Subcutaneous abdominal adipose tissue (tissue), 5 donors: ENCODE results near the gene AK5.

Experiments used
- H3K27ac ChIP-seq: one replicate; pipeline ENCODE4 v1.7.0; 2013; ENCODE audit warnings: low read depth, mild to moderate bottlenecking, inconsistent platforms, low read length, moderate library complexity
- H3K27me3 ChIP-seq, 5 donors: one replicate each; pipeline ENCODE4 v1.7.0; 2013; ENCODE audit warnings: low read length in 5 of 5, inconsistent platforms in 1 of 5; ENCODE audit not compliant: control insufficient read depth in 5 of 5, insufficient read depth in 4 of 5
- H3K36me3 ChIP-seq, 5 donors: one replicate each; pipeline ENCODE4 v1.7.0; 2013; ENCODE audit warnings: low read length in 5 of 5; ENCODE audit not compliant: control insufficient read depth in 5 of 5, insufficient read depth in 5 of 5
- H3K4me1 ChIP-seq, 5 donors: one replicate each; pipeline ENCODE4 v1.7.0; 2013; ENCODE audit warnings: low read length in 5 of 5, mild to moderate bottlenecking in 3 of 5, moderate library complexity in 1 of 5; ENCODE audit not compliant: control insufficient read depth in 5 of 5, insufficient read depth in 5 of 5
- H3K4me3 ChIP-seq, 5 donors: one replicate each; pipeline ENCODE4 v1.7.0; 2013; ENCODE audit warnings: low read length in 5 of 5, low read depth in 1 of 5
- H3K9ac ChIP-seq, 5 donors: one replicate each; pipeline ENCODE4 v1.7.0; 2013; ENCODE audit warnings: low read length in 5 of 5, mild to moderate bottlenecking in 4 of 5, moderate library complexity in 3 of 5
- H3K9me3 ChIP-seq, 5 donors: one replicate each; pipeline ENCODE4 v1.7.0; 2013; ENCODE audit warnings: low read length in 5 of 5; ENCODE audit not compliant: control insufficient read depth in 5 of 5
- donor health status: healthy.
- donor health status: healthy.
- donor health status: healthy.
- donor health status: healthy.
- donor health status: healthy.

Gene AK5

GRCh38 chr1:77421504-77422233 lies 139.8 kb downstream of the AK5 start:
- Histone ChIP-seq H3K27ac (no peak overlapping the region), H3K4me3 (no peak overlapping the region), H3K4me1 (peaks cover 0 to 13% (median 10%) of the 10 kb centered on the region in 5 donors)

DNA sequence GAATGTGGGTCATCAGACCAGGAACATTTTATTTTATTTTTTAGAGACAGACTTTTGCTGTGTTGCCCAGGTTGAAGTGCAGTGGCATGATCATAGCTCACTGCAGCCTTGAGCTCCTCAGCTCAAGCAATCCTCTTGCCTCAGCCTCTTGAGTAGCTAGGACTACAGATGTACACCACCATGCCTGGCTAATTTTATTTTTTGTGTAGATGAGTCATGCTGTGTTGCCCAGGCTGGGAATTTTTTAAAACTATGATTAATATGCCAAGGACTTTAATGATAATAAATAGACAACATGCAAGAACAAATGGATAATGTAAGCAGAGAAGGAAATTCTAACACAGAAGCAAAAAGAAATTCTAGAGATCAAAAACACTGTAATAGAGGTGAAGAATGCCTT lies 142.4 kb downstream of the AK5 start:
- H3K9me3 ChIP-seq: peaks cover 2 to 8% (median 8%) of the 10 kb centered on the region in 5 donors
- no peak overlapping the region for H3K27ac ChIP-seq
- H3K36me3 ChIP-seq: no peaks in the 10 kb centered on the region
- no peaks in the 10 kb centered on the region for H3K27me3 ChIP-seq
- H3K4me3 ChIP-seq: no peak overlapping the region
- no peak overlapping the region for H3K9ac ChIP-seq
- peaks cover 0 to 13% (median 10%) of the 10 kb centered on the region in 5 donors for H3K4me1 ChIP-seq

More at GRCh38 chr1:77421504-77422233, 139.8 kb downstream of the AK5 start:
- Histone ChIP-seq H3K9me3 (peaks cover 0 to 2% (median 0%) of the 10 kb centered on the region in 5 donors), H3K9ac (no peak overlapping the region), H3K36me3 (no peaks in the 10 kb centered on the region), H3K27me3 (no peaks in the 10 kb centered on the region)

GRCh38 chr1:77428068-77428467 lies 146.2 kb downstream of the AK5 start:
- no peaks in the 10 kb centered on the region for H3K27me3 ChIP-seq
- H3K36me3 ChIP-seq: no peaks in the 10 kb centered on the region
- no peak overlapping the region for H3K27ac ChIP-seq
- no peak overlapping the region for H3K9ac ChIP-seq
- H3K9me3 ChIP-seq: peaks cover 2 to 8% (median 8%) of the 10 kb centered on the region in 5 donors
- H3K4me1 ChIP-seq: no peaks in the 10 kb centered on the region
- no peak overlapping the region for H3K4me3 ChIP-seq

- Histone ChIP-seq H3K4me3 (no peak overlapping the region), H3K9me3 (peaks cover 2 to 8% (median 8%) of the 10 kb centered on the region in 5 donors), H3K9ac (no peak overlapping the region), H3K27ac (no peak overlapping the region), H3K36me3 (no peaks in the 10 kb centered on the region), H3K4me1 (no peaks in the 10 kb centered on the region), H3K27me3 (no peaks in the 10 kb centered on the region)
These were observed 149.3 kb downstream of the AK5 start for GRCh38 chr1:77430966-77431690.

- H3K4me1 ChIP-seq: peaks cover 0 to 15% (median 11%) of the 10 kb centered on the region in 5 donors
- H3K27ac ChIP-seq: no peak overlapping the region
- H3K9ac ChIP-seq: no peak overlapping the region
These were observed 152.1 kb downstream of the AK5 start for GRCh38 chr1:77433934-77434333.

DNA sequence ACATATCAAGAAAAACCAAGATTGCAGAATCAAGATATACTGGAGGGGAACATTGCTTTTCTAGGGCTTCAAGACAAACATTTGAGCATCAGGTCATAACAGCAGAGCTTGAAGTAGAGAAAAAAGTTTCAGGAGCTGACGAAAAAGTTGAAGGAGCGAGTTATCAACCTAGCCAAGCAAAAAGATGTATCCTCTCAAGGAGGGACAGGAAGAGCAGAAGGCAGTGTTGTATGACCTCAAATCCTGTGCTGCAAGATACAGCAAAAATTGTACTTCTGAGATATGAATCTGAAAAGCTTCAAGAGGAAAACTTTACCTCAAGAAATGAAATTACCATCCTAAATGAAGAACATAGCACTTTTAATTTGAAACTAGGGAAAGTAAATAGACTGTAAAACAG lies 153.1 kb downstream of the AK5 start:
- Histone ChIP-seq H3K4me3 (no peak overlapping the region), H3K4me1 (peaks cover 0 to 15% (median 11%) of the 10 kb centered on the region in 5 donors), H3K27me3 (no peaks in the 10 kb centered on the region), H3K9me3 (peaks cover 0 to 3% (median 0%) of the 10 kb centered on the region in 5 donors), H3K9ac (no peak overlapping the region), H3K36me3 (no peaks in the 10 kb centered on the region), H3K27ac (no peak overlapping the region)

More at GRCh38 chr1:77433934-77434333, 152.1 kb downstream of the AK5 start:
- Histone ChIP-seq H3K9me3 (no peaks in the 10 kb centered on the region), H3K4me3 (no peak overlapping the region), H3K36me3 (no peaks in the 10 kb centered on the region), H3K27me3 (no peaks in the 10 kb centered on the region)

DNA sequence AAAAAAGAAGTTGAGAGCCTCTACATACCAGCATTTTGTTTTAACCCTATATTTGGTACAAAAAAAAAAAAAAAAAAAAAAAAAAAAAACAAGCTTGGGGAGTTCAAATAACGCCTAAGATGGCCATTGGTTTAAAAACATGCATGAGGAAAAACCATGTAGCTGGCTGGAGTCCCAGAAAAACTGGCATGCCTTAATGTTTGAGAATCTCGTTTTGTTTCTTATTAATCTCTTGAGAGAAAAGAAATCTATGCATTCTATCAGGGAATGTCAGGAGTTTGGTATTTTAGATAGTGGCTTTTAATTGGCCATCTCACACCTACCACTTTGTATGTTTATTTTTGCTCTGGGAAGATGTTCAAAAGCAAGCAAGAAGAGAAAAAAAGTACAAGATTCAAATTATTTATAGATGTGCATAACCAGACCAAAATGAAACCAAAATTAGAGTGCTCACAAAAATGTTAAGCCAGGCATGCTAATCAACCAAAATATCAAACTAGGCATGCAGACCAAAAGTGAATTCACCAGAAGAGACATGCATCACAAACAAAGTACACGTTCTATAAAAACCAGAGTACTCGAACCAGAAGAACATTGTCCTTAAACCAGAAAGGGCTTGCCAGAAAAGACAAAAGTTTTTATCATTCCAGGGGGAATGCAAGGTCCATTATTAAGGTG lies 156.6 kb downstream of the AK5 start:
- H3K27me3 ChIP-seq: no peaks in the 10 kb centered on the region
- H3K4me1 ChIP-seq: peaks cover 0 to 15% (median 11%) of the 10 kb centered on the region in 5 donors
- H3K27ac ChIP-seq: no peak overlapping the region
- H3K9ac ChIP-seq: no peak overlapping the region
- peaks cover 0 to 19% (median 0%) of the 10 kb centered on the region in 5 donors for H3K9me3 ChIP-seq
- H3K36me3 ChIP-seq: no peaks in the 10 kb centered on the region
- peak overlapping the region; percentile 19 to 54 (median 33) for H3K4me3 ChIP-seq

GRCh38 chr1:77446841-77447555 lies 165.2 kb downstream of the AK5 start:
- no peaks in the 10 kb centered on the region for H3K4me1 ChIP-seq
- H3K27ac ChIP-seq: no peak overlapping the region
- no peaks in the 10 kb centered on the region for H3K36me3 ChIP-seq
- H3K27me3 ChIP-seq: no peaks in the 10 kb centered on the region
- H3K4me3 ChIP-seq: no peak overlapping the region
- no peak overlapping the region for H3K9ac ChIP-seq
- peaks cover 0 to under 1% (median 0%) of the 10 kb centered on the region in 5 donors for H3K9me3 ChIP-seq

DNA sequence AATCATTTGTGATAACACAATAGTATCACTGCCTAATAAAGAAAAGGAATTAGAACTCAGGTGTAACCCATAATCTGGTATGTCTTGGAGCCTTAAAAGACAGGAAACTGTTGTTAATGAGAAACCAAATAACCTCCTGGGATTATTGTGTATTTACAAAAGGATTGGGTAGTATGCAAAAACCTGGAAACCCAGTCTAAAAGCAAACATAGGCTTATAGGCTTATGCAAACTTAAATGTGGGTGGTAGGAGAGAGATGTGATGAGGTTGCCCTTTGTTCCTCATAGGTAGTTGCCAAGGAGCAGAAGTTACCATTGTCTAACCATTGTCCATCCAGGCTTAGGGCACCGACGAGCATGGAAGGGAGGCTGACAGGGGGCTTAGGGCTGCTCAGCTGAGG lies 165.8 kb downstream of the AK5 start:
- Histone ChIP-seq H3K36me3 (no peaks in the 10 kb centered on the region), H3K4me3 (no peak overlapping the region), H3K9ac (no peak overlapping the region), H3K27me3 (no peaks in the 10 kb centered on the region), H3K27ac (no peak overlapping the region), H3K4me1 (no peaks in the 10 kb centered on the region), H3K9me3 (no peaks in the 10 kb centered on the region)
